Inflammatory macrophage treated with lipopolysaccharide for 1 hour (primary cell): ENCODE data around the gene DDX39A.
"Not testable (repeated sequence)": the region's sequence is repeated elsewhere in the genome, so short reads cannot be mapped to it uniquely, and the experiment has no call there.

Experiments
- DNase-seq, 2 donors: peaks; one replicate each; pipeline ENCODE4 v3.0.0-alpha.2; 2020 to 2022

DDX39A gene

GRCh38 chr19:14407605-14408484 lies 11.3 kb downstream of the DDX39A start:
- no peak for DNase-seq

- no peak for DNase-seq
Observed at GRCh38 chr19:14406645-14407401, 12.3 kb downstream of the DDX39A start.

DNA sequence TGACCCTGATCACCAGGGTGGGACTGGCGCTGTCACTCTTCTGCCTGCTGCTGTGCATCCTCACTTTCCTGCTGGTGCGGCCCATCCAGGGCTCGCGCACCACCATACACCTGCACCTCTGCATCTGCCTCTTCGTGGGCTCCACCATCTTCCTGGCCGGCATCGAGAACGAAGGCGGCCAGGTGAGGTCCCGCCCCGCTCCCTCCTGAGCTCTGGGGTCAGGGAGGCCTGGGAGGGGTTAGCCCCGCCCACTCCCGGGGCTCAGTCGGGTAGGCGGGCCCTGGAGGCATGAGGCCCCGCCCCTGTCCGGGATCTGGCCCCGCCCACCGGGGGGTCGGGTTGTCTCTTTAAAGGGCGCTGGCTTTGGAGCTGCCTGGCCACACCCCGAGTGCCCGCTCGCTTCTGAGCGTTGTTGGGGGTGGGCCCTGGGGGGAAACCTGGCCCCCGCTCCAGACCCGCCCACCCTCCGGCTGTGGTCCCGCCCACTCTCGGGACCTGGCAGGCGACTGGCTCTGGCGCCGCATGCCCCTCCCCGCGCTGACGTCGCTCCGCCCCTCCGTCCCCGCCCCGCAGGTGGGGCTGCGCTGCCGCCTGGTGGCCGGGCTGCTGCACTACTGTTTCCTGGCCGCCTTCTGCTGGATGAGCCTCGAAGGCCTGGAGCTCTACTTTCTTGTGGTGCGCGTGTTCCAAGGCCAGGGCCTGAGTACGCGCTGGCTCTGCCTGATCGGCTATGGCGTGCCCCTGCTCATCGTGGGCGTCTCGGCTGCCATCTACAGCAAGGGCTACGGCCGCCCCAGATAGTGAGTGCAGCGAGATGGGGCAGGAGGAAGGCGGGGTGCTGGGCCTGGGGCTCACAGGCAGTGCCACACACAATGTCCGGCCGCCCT lies 13.1 kb downstream of the DDX39A start:
- DNase-seq: peak; percentile 80 to 92

DNA sequence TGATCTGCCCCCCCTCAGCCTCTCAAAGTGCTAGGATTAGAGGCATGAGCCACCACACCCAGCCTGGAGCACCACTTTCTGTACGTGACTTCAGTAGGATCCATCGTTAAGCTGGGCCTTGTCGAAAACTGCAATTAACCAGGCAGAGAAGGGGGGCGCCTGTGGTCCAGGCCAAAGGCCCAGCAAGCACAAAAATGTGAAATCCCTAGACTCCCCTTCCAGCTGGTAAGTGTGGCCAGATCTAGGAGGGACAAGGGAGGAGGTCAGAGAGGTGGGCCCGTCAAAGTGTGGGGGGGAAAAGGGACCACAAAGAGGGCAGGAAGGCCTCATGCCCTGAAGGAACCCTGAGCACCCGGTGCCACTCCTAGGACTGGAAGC lies 13.8 kb downstream of the DDX39A start:
- DNase-seq: no peak

DNA sequence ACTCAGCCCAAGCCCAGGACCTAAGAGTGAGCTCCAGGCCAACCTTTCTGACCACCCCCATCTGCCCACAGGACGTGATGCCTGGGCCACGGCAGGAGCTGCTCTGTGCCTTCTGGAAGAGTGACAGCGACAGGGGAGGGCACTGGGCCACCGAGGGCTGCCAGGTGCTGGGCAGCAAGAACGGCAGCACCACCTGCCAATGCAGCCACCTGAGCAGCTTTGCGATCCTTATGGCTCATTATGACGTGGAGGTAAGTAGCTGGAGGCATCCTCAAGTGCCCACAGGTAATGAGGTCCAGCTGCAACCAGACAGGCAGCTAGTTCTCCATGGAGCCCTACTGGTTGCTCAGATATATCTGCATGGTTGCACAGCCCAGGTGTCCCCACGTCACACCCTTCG lies 14.8 kb downstream of the DDX39A start:
- DNase-seq: no peak

DNA sequence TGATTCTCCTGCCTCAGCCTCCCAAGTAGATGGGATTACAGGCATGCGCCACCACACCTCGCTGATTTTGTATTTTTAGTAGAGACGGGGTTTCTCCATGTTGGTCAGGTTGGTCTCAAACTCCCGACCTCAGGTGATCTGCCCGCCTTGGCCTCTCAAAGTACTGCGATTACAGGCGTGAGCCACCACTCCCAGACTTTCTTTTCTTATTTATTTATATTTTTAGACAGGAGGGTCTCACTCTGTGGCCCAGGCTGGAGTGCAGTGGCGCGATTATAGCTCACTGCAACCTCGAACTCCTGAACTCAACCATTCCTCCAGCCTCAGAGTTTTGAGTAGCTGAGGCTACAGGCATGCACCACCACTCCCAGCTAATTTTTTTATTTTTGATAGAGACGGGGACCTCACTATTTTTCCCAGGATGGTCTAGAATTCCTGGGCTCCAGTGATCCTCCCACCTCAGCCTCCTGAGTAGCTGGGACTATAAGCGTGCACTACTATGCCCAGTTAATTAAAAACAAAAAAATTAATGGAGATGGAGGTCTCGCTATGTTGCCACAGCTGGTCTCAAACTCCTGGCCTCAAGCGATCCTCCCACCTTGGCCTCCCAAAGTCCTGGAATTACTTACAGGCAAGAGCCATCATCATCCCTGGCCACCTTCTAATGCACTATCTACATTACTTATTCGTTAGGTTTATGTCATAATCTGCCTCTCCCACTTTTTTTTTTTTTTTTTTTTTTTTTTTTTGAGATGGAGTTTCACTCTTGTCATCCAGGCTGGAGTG lies 15.8 kb downstream of the DDX39A start:
- not testable (repeated sequence) for DNase-seq

DNA sequence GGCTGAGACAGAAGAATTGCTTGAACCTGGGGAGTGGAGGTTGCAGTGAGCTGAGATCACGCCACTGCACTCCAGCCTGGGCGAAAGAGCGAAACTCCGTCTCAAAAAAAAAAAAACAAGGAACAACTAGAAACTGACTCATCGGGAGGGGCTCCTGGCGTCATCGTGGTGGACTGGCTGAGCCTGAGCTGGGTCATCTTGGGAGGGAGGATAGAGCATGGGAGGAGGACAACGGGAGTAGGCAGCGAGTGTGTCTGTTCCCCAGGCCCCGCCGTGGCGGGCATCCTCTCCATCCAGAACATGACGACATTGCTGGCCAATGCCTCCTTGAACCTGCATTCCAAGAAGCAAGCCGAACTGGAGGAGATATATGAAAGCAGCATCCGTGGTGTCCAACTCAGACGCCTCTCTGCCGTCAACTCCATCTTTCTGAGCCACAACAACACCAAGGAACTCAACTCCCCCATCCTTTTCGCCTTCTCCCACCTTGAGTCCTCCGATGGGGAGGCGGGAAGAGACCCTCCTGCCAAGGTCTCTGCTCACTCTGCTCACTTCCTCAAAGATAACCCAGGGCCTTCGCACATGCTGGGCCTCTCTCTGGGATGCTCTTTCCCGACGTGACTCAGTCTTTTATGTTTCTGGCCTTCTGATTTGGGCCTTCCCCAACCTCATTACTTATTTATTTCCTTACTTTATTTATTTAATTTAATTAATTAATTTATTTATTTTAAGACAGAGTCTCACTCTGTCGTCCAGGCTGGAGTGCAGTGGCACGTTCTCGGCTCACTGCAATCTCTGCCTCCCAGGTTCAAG lies 16.6 kb downstream of the DDX39A start:
- peak; percentile 88 for DNase-seq

GRCh38 chr19:14401468-14402195 lies 17.5 kb downstream of the DDX39A start:
- no peak for DNase-seq

- no peak for DNase-seq
Observed at GRCh38 chr19:14400951-14401431, 18.1 kb downstream of the DDX39A start.

DNA sequence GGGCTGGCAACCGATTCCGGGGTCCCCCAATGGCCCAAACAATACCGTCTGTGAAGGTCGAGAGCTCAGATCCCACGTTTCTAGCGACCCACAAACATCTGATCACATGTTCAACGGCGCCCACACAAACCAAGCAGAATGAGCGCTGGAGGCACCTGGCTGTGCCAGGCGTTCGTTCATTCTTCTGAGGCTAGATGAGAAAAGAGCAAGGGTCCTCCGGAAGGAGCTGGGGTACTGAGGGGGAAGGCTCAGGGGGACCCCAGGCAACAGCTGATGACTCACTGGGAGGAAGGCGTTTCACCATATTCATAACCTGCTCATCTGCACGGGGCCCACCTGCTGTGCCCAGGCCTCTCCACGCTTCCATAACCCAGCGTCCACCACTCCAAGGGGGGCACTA lies 22.0 kb downstream of the DDX39A start:
- DNase-seq: not testable (repeated sequence)

GRCh38 chr19:14396730-14397129 lies 22.4 kb downstream of the DDX39A start:
- DNase-seq: not testable (repeated sequence)

DNA sequence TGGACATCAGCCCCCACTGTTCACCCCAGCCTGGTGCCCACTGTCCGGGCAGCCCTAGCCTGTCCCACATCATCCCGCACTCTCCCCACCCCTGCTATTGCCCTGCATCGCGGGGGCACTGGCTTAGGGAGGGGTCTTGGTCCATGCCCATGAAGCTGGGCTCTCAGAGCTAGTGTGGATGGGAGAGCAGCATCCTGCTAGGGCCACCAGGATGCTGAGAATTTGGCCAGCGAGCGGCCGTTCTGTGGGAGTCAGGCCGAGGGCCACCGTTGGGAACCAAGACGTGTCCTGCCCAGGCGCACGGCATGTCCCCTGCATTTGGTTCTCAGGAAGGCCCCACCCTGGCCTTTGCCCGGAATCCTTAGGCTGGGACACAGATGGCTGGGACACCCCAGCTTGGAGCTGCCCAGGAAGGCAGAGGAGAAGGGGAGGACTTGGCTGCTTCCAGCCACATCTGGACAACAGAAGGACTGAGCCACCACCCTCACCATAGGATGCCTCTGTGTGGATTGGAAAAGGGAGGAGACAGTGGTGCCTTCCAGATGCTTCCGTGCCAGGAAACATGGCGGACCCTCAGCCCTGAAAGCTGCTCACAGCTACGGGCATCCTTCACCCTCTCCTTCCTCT lies 23.3 kb downstream of the DDX39A start:
- no peak for DNase-seq

- DNase-seq: no peak
Observed at GRCh38 chr19:14395262-14395661, 23.9 kb downstream of the DDX39A start.

DNA sequence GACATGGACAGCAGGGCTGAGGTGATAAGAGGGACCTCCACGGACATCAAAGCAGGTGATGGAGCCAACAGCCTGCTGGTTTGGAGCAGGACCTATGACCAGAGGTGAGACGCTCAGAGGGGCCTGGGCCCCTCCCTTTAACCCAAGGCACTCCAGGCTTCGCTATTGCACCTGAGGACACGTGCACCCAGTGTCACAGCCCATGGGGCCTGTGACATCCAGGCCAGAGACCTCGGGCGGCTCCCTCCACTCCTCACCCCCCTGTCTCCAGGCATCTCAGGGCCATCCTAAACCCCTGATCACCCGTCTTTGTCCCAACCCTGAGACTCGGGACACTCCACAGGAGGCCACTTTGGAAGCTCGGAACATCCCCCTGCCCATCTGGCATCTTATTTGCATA lies 25.0 kb downstream of the DDX39A start:
- DNase-seq: no peak

DNA sequence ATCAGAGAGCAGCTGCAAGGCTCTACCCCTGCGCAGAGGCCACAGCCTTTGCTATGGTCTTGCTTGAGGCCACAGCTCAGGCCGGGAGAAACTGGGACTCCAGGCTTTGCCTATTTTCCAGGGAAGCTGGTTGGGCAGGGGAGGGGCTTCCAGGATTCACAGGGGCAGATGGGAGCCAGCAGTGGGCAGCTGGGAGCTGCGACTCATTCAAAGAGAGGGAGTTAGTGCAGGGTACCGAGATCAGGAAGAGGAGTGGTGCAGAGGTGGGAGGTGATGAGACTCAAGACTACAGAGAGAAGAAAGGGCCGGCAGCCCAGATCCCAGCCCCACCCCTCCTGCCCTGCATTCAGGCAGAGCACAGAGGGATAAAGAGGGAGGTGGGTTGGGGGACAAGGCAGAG lies 25.8 kb downstream of the DDX39A start:
- DNase-seq: no peak

GRCh38 chr19:14391156-14391821 lies 27.9 kb downstream of the DDX39A start:
- DNase-seq: no peak

DNA sequence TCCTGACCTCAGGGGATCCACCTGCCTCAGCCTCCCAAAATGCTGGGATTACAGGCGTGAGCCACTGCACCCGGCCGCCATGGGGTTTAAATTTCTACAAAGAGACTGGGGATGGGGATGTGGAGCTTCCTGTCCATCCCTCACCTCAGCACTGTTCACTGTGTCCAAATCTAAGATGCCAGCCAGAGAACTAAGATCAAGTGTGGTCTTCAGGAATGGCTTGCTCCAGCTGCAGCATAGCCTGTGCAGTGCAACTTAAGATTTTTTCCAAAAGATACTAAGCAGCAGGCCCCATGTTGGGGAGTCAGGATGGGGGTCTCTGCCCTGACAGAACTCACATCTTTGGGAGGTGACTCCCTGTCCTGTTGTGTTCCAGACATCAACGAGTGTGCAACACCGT lies 28.6 kb downstream of the DDX39A start:
- DNase-seq: no peak

GRCh38 chr19:14385492-14385891 lies 33.6 kb downstream of the DDX39A start:
- DNase-seq: no peak
